Loucy (cell line): Measurements from ENCODE around the gene LBX1.

ENCODE experiments used
- H2AFZ ChIP-seq: fragments of 200-600 bp; sonication (generic); 2 replicates; pipeline ENCODE4 v1.6.0; 2016; ENCODE audit warnings: antibody characterized with exemption, mild to moderate bottlenecking, low read length, moderate library complexity
- H3F3A ChIP-seq: fragments of 200-600 bp; 2 replicates; pipeline ENCODE4 v1.6.0; 2016; ENCODE audit warnings: antibody characterized with exemption, low read depth, mild to moderate bottlenecking
- H3K27me3 ChIP-seq: fragments of 200-600 bp; sonication (generic); 2 replicates; pipeline ENCODE4 v1.6.1; 2014; ENCODE audit warnings: low read length, mild to moderate bottlenecking; ENCODE audit not compliant: insufficient read depth, poor library complexity, severe bottlenecking
- H3K36me3 ChIP-seq: fragments of 200-600 bp; sonication (generic); 2 replicates; pipeline ENCODE4 v1.6.1; 2016; ENCODE audit warnings: low read length; ENCODE audit not compliant: insufficient read depth
- H3K4me1 ChIP-seq: fragments of 200-600 bp; sonication (generic); 2 replicates; pipeline ENCODE4 v1.5.1; 2014; ENCODE audit warnings: low read length, mild to moderate bottlenecking; ENCODE audit not compliant: insufficient read depth, poor library complexity, severe bottlenecking
- H3K4me2 ChIP-seq: fragments of 200-600 bp; sonication (generic); 2 replicates; pipeline ENCODE4 v1.6.0; 2014; ENCODE audit warnings: antibody characterized with exemption, low read length, low read depth, mild to moderate bottlenecking; ENCODE audit not compliant: poor library complexity, severe bottlenecking
- H3K4me3 ChIP-seq: fragments of 200-600 bp; sonication (generic); 2 replicates; pipeline ENCODE4 v1.5.1; 2014; ENCODE audit warnings: low read length, mild to moderate bottlenecking, mixed read lengths; ENCODE audit not compliant: poor library complexity, severe bottlenecking
- H3K79me2 ChIP-seq: fragments of 200-600 bp; sonication (generic); 2 replicates; pipeline ENCODE4 v1.6.1; 2014; ENCODE audit warnings: low read length; ENCODE audit not compliant: insufficient read depth
- H3K9ac ChIP-seq: fragments of 200-600 bp; sonication (generic); 2 replicates; pipeline ENCODE4 v1.6.0; 2014; ENCODE audit warnings: mild to moderate bottlenecking, low read depth, low read length, moderate library complexity; ENCODE audit not compliant: poor library complexity, severe bottlenecking
- H3K9me2 ChIP-seq: fragments of 200-600 bp; sonication (generic); replicated peaks from 2 replicates; pipeline ENCODE4 v1.6.1; 2016; ENCODE audit warnings: low read depth, low read length, mixed read lengths
- H3K9me3 ChIP-seq: fragments of 200-600 bp; sonication (generic); 2 replicates; pipeline ENCODE4 v1.6.1; 2014; ENCODE audit warnings: mild to moderate bottlenecking, antibody characterized with exemption, low read length, low read depth; ENCODE audit not compliant: insufficient read depth
- H4K20me1 ChIP-seq: fragments of 200-600 bp; sonication (generic); 2 replicates; pipeline ENCODE4 v1.6.0; 2014; ENCODE audit warnings: antibody characterized with exemption, low read length, mild to moderate bottlenecking; ENCODE audit not compliant: insufficient read depth, poor library complexity, severe bottlenecking
- CTCF ChIP-seq: fragments of 200-600 bp; sonication (generic); conservative IDR thresholded peaks from 2 replicates; pipeline ENCODE4 v1.5.1; 2014; ENCODE audit warnings: mild to moderate bottlenecking, antibody characterized with exemption, low read length
- EZH2phosphoT487 ChIP-seq: fragments of 200-600 bp; IDR thresholded peaks from 2 replicates; pipeline ENCODE4 v1.6.1; 2018; ENCODE audit warnings: antibody characterized with exemption, mild to moderate bottlenecking, moderate library complexity, borderline replicate concordance

The LBX1 gene

DNA sequence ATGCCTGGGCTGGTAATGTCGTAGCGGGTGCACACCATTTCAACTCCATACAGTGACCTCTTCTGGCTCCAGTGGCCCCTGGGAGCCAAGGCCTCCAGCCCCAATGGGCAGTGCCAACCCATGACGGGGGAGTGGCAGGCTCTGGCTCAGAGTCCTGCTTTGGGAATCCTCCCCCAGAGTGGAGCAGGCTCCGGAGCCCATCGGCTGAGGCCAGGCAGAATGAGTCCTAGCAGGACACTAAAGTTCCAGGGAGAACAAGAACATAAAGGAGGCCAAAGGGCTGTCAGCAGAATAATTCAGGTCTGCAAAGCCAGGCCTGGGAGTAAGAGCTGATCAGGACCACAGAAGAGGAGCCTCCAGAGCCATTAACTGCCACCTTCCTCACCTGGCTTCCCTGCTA lies 33.3 kb downstream of the LBX1 start:
- Histone ChIP-seq H3K9me2 (no peaks in the 10 kb centered on the region), H3F3A (no peaks in the 10 kb centered on the region), H4K20me1 (no peaks in the 10 kb centered on the region), H3K79me2 (no peaks in the 10 kb centered on the region), H3K4me2 (no peak overlapping the region), H3K9me3 (no peaks in the 10 kb centered on the region), H2AFZ (no peak overlapping the region), H3K4me3 (no peak overlapping the region), H3K4me1 (no peaks in the 10 kb centered on the region), H3K36me3 (no peaks in the 10 kb centered on the region), H3K27me3 (no peaks in the 10 kb centered on the region), H3K9ac (no peak overlapping the region)
- no peak for TF ChIP-seq EZH2phosphoT487
- no peak for TF ChIP-seq CTCF

GRCh38 chr10:101189461-101190401 lies 39.5 kb downstream of the LBX1 start:
- Histone ChIP-seq H3K4me3 (no peak overlapping the region), H3K9me2 (no peaks in the 10 kb centered on the region), H3K9ac (no peak overlapping the region), H3F3A (no peaks in the 10 kb centered on the region), H3K36me3 (no peaks in the 10 kb centered on the region), H3K9me3 (no peaks in the 10 kb centered on the region), H3K4me1 (peaks cover 12% of the 10 kb centered on the region), H3K27me3 (no peaks in the 10 kb centered on the region), H3K4me2 (peak overlapping the region; percentile 21), H4K20me1 (no peaks in the 10 kb centered on the region), H3K79me2 (no peaks in the 10 kb centered on the region), H2AFZ (peak overlapping the region; percentile 65; the same call in 1 of the 2 replicates)
- TF ChIP-seq EZH2phosphoT487 (no peak), CTCF (no peak)

DNA sequence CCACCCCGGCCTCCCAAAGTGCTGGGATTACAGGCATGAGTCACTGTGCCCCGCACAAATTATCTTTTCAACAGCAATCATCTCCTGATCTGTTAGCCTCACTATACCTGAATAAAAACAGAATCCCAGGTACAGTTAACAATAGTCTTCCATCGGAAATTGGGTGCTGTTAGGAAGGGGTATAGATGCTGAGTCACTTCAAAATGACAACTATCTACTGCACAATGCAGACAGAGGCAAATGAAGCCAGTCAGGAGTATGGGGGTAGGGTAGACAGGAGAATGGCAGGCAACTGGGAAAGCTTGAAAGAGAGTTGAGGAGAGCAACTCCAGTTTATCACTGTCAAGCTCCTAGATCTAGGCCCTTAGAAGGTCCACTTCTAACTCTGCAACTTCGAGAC lies 40.3 kb downstream of the LBX1 start:
- Histone ChIP-seq H3K9ac (no peak overlapping the region), H3K79me2 (no peaks in the 10 kb centered on the region), H3K36me3 (no peaks in the 10 kb centered on the region), H4K20me1 (no peaks in the 10 kb centered on the region), H3K4me2 (no peak overlapping the region), H3K4me1 (peaks cover 12% of the 10 kb centered on the region), H3K27me3 (no peaks in the 10 kb centered on the region), H3F3A (no peaks in the 10 kb centered on the region), H3K9me3 (no peaks in the 10 kb centered on the region), H3K9me2 (no peaks in the 10 kb centered on the region), H2AFZ (no peak overlapping the region), H3K4me3 (no peak overlapping the region)
- TF ChIP-seq CTCF: no peak
- TF ChIP-seq EZH2phosphoT487: no peak
